ENCODE measurements around the gene APEH. TPM values are rescaled to one million over a fixed set of nuclear protein-coding genes. Genes with fewer than 3 reads are reported as not detected.

Gene APEH
- polyA plus RNA-seq (ENCODE audit: insufficient read length in 4 of 4) = 100 to 1,000 TPM; 143 to 155 (median 147) TPM

- DNase-seq (ENCODE audit: low read depth in 4 of 4, low spot score in 3 of 4) = peak; percentile 88 to 92 (median 90)
These were observed at the start of gene APEH for GRCh38 chr3:49673715-49674496. APEH (plus strand) TSS chr3:49674351; CDS start chr3:49674402, 51 bp downstream.

- no peak for DNase-seq (ENCODE audit: low read depth in 4 of 4, low spot score in 3 of 4)
These were observed 49.1 kb upstream of the APEH start for GRCh38 chr3:49625071-49625470.

- no peak for DNase-seq (ENCODE audit: low read depth in 4 of 4, low spot score in 3 of 4)
These were observed 48.0 kb upstream of the APEH start for GRCh38 chr3:49626101-49626581.

- DNase-seq (ENCODE audit: low read depth in 4 of 4, low spot score in 3 of 4) = no peak
These were observed 47.4 kb upstream of the APEH start for GRCh38 chr3:49626796-49627195.

GRCh38 chr3:49627634-49628033 is 46.5 kb upstream of the APEH start:
- no peak for DNase-seq (ENCODE audit: low read depth in 4 of 4, low spot score in 3 of 4)

GRCh38 chr3:49628249-49628648 is 45.9 kb upstream of the APEH start:
- DNase-seq (ENCODE audit: low read depth in 4 of 4, low spot score in 3 of 4) = no peak

- DNase-seq (ENCODE audit: low read depth in 4 of 4, low spot score in 3 of 4) = no peak
These were observed 44.7 kb upstream of the APEH start for GRCh38 chr3:49629451-49629850.

- no peak for DNase-seq (ENCODE audit: low read depth in 4 of 4, low spot score in 3 of 4)
These were observed 44.3 kb upstream of the APEH start for GRCh38 chr3:49629866-49630265.

- DNase-seq (ENCODE audit: low read depth in 4 of 4, low spot score in 3 of 4) = no peak
These were observed 43.4 kb upstream of the APEH start for GRCh38 chr3:49630784-49631183.

GRCh38 chr3:49634736-49635135 is 39.4 kb upstream of the APEH start:
- DNase-seq (ENCODE audit: low read depth in 4 of 4, low spot score in 3 of 4) = no peak

- no peak for DNase-seq (ENCODE audit: low read depth in 4 of 4, low spot score in 3 of 4)
These were observed 37.1 kb upstream of the APEH start for GRCh38 chr3:49636883-49637609.

- no peak for DNase-seq (ENCODE audit: low read depth in 4 of 4, low spot score in 3 of 4)
These were observed 35.7 kb upstream of the APEH start for GRCh38 chr3:49638445-49638844.

GRCh38 chr3:49639551-49639950 is 34.6 kb upstream of the APEH start:
- DNase-seq (ENCODE audit: low read depth in 4 of 4, low spot score in 3 of 4) = no peak

GRCh38 chr3:49641292-49641691 is 32.9 kb upstream of the APEH start:
- DNase-seq (ENCODE audit: low read depth in 4 of 4, low spot score in 3 of 4) = no peak

- DNase-seq (ENCODE audit: low read depth in 4 of 4, low spot score in 3 of 4) = no peak
These were observed 32.0 kb upstream of the APEH start for GRCh38 chr3:49641921-49642707.

GRCh38 chr3:49642708-49643145 is 31.4 kb upstream of the APEH start:
- DNase-seq (ENCODE audit: low read depth in 4 of 4, low spot score in 3 of 4) = no peak

GRCh38 chr3:49644684-49645083 is 29.5 kb upstream of the APEH start:
- no peak for DNase-seq (ENCODE audit: low read depth in 4 of 4, low spot score in 3 of 4)

GRCh38 chr3:49646236-49646635 is 27.9 kb upstream of the APEH start:
- no peak for DNase-seq (ENCODE audit: low read depth in 4 of 4, low spot score in 3 of 4)

- no peak for DNase-seq (ENCODE audit: low read depth in 4 of 4, low spot score in 3 of 4)
These were observed 26.4 kb upstream of the APEH start for GRCh38 chr3:49647741-49648140.

- DNase-seq (ENCODE audit: low read depth in 4 of 4, low spot score in 3 of 4) = no peak
These were observed 25.7 kb upstream of the APEH start for GRCh38 chr3:49648354-49649019.

Data from right renal pelvis (tissue), 4 donors.